GM23248 (cell line): ENCODE data around the gene CPNE2.

ENCODE experiments used
- EZH2 ChIP-seq: fragments of 200-600 bp; sonication (generic); IDR thresholded peaks from 2 replicates; pipeline ENCODE4 v1.6.1; 2018; ENCODE audit warnings: antibody characterized with exemption, mild to moderate bottlenecking; ENCODE audit not compliant: insufficient read depth, poor library complexity, severe bottlenecking
- EZH2phosphoT487 ChIP-seq: fragments of 200-600 bp; sonication (generic); IDR thresholded peaks from 2 replicates; pipeline ENCODE4 v1.6.1; 2018; ENCODE audit warnings: antibody characterized with exemption, moderate library complexity, mild to moderate bottlenecking, low read depth; ENCODE audit not compliant: insufficient read depth

DNA sequence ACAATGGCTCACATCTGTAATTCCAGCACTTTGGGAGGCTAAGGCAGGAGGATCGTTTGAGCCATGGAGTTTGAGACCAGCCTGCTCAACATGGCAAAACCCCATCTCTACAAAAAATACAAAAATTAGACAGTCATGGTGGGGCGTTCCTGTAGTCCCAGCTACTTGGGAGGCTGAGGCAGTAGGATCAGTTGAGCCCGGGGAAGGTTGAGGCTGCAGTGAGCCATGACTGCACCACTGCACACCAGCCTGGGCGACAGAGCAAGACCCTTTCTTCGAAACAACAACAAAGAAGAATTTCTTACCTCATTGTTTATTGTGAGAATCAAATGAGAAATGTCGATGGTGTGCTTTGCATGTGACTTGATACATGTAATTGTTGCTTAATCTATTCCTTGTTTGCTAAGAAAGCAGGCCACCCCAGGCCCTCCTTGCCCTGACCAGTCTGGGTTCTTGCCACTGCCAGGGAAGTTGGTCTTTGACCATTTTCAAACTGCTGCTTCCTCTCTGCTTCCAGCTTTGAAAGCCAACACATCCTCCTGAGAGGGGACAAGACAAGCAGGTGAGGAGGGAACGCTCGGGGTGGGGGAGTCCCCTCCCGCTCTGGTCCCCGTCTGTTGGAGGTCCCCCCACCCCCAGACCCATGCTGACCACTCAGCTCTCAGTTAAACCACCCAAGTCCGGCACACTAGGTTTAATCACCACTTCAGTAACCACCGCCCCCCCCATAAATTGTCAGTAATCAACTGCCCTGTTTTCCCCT is 47.3 kb upstream of the CPNE2 start:
- TF ChIP-seq EZH2phosphoT487 (no peak), EZH2 (no peak)
